Right lobe of liver (tissue), 4 donors: ENCODE results near the gene C2orf76.

ENCODE experiments used
- CTCF ChIP-seq, 4 donors: fragments of 200-600 bp in 3 of 4; fragments of 450-650 bp in 1 of 4; IDR thresholded peaks; one replicate each; pipeline versions ENCODE4 v1.5.1 to v1.8.0; 2016 to 2022; ENCODE audit warnings: antibody characterized with exemption in 4 of 4, mild to moderate bottlenecking in 2 of 4
- POLR2A ChIP-seq: fragments of 450-650 bp; IDR thresholded peaks from one replicate; pipeline ENCODE4 v1.6.1; 2017; ENCODE audit warnings: antibody characterized with exemption, mild to moderate bottlenecking
- donor health status: DM: no; HTN: no; CAD: no.
- donor health status: DM: no; HTN: no; CAD: no.
- donor health status: DM: no; HTN: yes; CAD: no.

- TF ChIP-seq CTCF (IDR thresholded peaks at IDR 0.05) (no peak), POLR2A (no peak)
These were observed 83.6 kb downstream of the C2orf76 start for GRCh38 chr2:119282996-119283511.
